A549 (cell line): ENCODE data around the gene CELSR1. TPM values are rescaled to one million over a fixed set of nuclear protein-coding genes. Genes with fewer than 3 reads are reported as not detected.

Experiments used
- ATAC-seq, 2 experiments: fragments of 200-7000 bp in 1 of 2; fragments of >200 bp in 1 of 2; cut with Nextera tagmentation in 1 of 2; cut with Tn5 transposase in 1 of 2; 3 replicates each; pipeline versions ENCODE4 v1.8.0 to v1.9.1; 2018 to 2020; ENCODE audit warnings: mild to moderate bottlenecking in 1 of 2, moderate library complexity in 1 of 2
- CTCF ChIA-PET: fragments of 300-600 bp; sonication (Branson Sonifier 250); formaldehyde crosslinking; extraction: SDS; loops from one replicate; lab custom pipeline; 2021; ENCODE audit warnings: antibody characterized with exemption, inconsistent platforms; lab: Yijun Ruan, JAX
- POLR2A ChIA-PET: fragments of 350-600 bp; formaldehyde crosslinking; extraction: SDS; loops from one replicate; lab custom pipeline; 2021; ENCODE audit warnings: antibody characterized with exemption, inconsistent platforms; lab: Yijun Ruan, JAX
- DNase-seq, 2 experiments: peaks; one replicate each; pipeline versions ENCODE4 v3.0.0 to v3.0.0-alpha.2; 2011 to 2016; ENCODE audit warnings: low read depth in 1 of 2, low spot score in 1 of 2
- FAIRE-seq: peaks from 2 replicates; lab custom pipeline; 2011; peaks lifted over from hg19 to GRCh38; lab: Jason Lieb, UNC
- H3K27ac ChIP-seq, 2 experiments: fragments of >200 bp; sonication (Bioruptor Twin); formaldehyde crosslinking; 3 replicates each; pipeline ENCODE4 v1.5.1; 2016 to 2017
- H3K4me1 ChIP-seq: fragments of >200 bp; sonication (Bioruptor Twin); formaldehyde crosslinking; 3 replicates; pipeline ENCODE4 v1.6.1; 2016
- H3K4me2 ChIP-seq: fragments of >200 bp; sonication (Bioruptor Twin); formaldehyde crosslinking; 3 replicates; pipeline ENCODE4 v1.6.1; 2016
- H3K4me3 ChIP-seq: fragments of >200 bp; sonication (Bioruptor Twin); formaldehyde crosslinking; 3 replicates; pipeline ENCODE4 v1.5.1; 2016
- H3K9me3 ChIP-seq: fragments of >200 bp; sonication (Bioruptor Twin); formaldehyde crosslinking; 3 replicates; pipeline ENCODE4 v1.6.1; 2016
- CEBPB ChIP-seq, 2 experiments: fragments of >200 bp in 1 of 2; sonication (Bioruptor Twin) in 1 of 2; formaldehyde crosslinking in 1 of 2; IDR thresholded peaks; 2 replicates each; pipeline ENCODE4 v1.6.1; 2012 to 2016
- CHD2 ChIP-seq: fragments of 150-350 bp; IDR thresholded peaks from 2 replicates; pipeline ENCODE4 v1.6.1; 2014; ENCODE audit warnings: low read length; ENCODE audit not compliant: partially characterized antibody
- EHF ChIP-seq: fragments of 250-450 bp; sonication (Bioruptor Pico); IDR thresholded peaks from 2 replicates; pipeline ENCODE4 v1.5.0; 2020; ENCODE audit warnings: mild to moderate bottlenecking
- EHMT2 ChIP-seq: fragments of 200-600 bp; sonication (generic); IDR thresholded peaks from 2 replicates; pipeline ENCODE4 v1.6.1; 2016; ENCODE audit warnings: antibody characterized with exemption, low read depth, mild to moderate bottlenecking, moderate library complexity
- ELK1 ChIP-seq: fragments of 150-350 bp; IDR thresholded peaks from 2 replicates; pipeline ENCODE4 v1.6.1; 2014; ENCODE audit warnings: low read depth, mild to moderate bottlenecking, low read length
- ESRRA ChIP-seq: fragments of 150-350 bp; IDR thresholded peaks from 2 replicates; pipeline ENCODE4 v1.6.1; 2014; ENCODE audit warnings: mild to moderate bottlenecking, low read length, borderline replicate concordance
- FOXS1 ChIP-seq: fragments of 250-450 bp; sonication (Bioruptor Pico); IDR thresholded peaks from 2 replicates; pipeline ENCODE4 v1.5.0; 2020; ENCODE audit warnings: mild to moderate bottlenecking, moderate library complexity
- GATA3 ChIP-seq: IDR thresholded peaks from 2 replicates; pipeline ENCODE4 v1.6.1; 2012; ENCODE audit warnings: borderline replicate concordance
- HES2 ChIP-seq: fragments of >200 bp; sonication (Bioruptor Twin); formaldehyde crosslinking; IDR thresholded peaks from 2 replicates; pipeline ENCODE4 v1.6.1; 2016
- HOXB13 ChIP-seq: fragments of 250-450 bp; sonication (Bioruptor Pico); IDR thresholded peaks from 2 replicates; pipeline ENCODE4 v1.5.0; 2020; ENCODE audit warnings: low read depth, mild to moderate bottlenecking, moderate library complexity
- HOXB5 ChIP-seq: fragments of 250-450 bp; sonication (Bioruptor Pico); IDR thresholded peaks from 2 replicates; pipeline ENCODE4 v1.5.0; 2020; ENCODE audit warnings: mild to moderate bottlenecking, moderate library complexity
- JUN ChIP-seq, 2 experiments: fragments of >200 bp; sonication (Bioruptor Twin); formaldehyde crosslinking; IDR thresholded peaks; 2 replicates in 1 of 2; 3 replicates in 1 of 2; pipeline ENCODE4 v1.6.1; 2016 to 2017
- KDM5A ChIP-seq: fragments of 200-600 bp; sonication (generic); IDR thresholded peaks from 2 replicates; pipeline ENCODE4 v1.6.1; 2016; ENCODE audit warnings: antibody characterized with exemption, mild to moderate bottlenecking
- MAFK ChIP-seq: fragments of 450-650 bp; IDR thresholded peaks from 2 replicates; pipeline ENCODE4 v1.6.1; 2014; ENCODE audit not compliant: partially characterized antibody
- MAZ ChIP-seq: fragments of 150-350 bp; IDR thresholded peaks from 2 replicates; pipeline ENCODE4 v1.6.1; 2014; ENCODE audit warnings: antibody characterized with exemption, low read depth, low read length, borderline replicate concordance
- NR3C1 ChIP-seq: fragments of >200 bp; sonication (Bioruptor Twin); formaldehyde crosslinking; IDR thresholded peaks from 3 replicates; pipeline ENCODE4 v1.6.1; 2017
- POLR2A ChIP-seq: IDR thresholded peaks from 2 replicates; pipeline ENCODE4 v1.6.1; 2012; ENCODE audit warnings: mild to moderate bottlenecking, low read length
- RAD21 ChIP-seq, 2 experiments: fragments of >200 bp in 1 of 2; sonication (Bioruptor Twin) in 1 of 2; formaldehyde crosslinking in 1 of 2; IDR thresholded peaks in 1 of 2; conservative IDR thresholded peaks in 1 of 2; 2 replicates in 1 of 2; 3 replicates in 1 of 2; pipeline ENCODE4 v1.6.1; 2012 to 2018; ENCODE audit warnings: inconsistent platforms in 1 of 2
- RARB ChIP-seq: fragments of 250-450 bp; sonication (Bioruptor Pico); IDR thresholded peaks from 2 replicates; pipeline ENCODE4 v1.8.0; 2021; ENCODE audit warnings: mild to moderate bottlenecking, moderate library complexity
- SREBF2 ChIP-seq: fragments of 450-650 bp; IDR thresholded peaks from 2 replicates; pipeline ENCODE4 v1.6.1; 2014; ENCODE audit warnings: mild to moderate bottlenecking, moderate library complexity
- ZSCAN20 ChIP-seq: fragments of 250-450 bp; sonication (Bioruptor Pico); IDR thresholded peaks from 2 replicates; pipeline ENCODE4 v1.8.0; 2022; ENCODE audit warnings: mild to moderate bottlenecking, moderate library complexity
- WGBS: methylation state at CpG from one replicate; pipeline ENCODE4 v1.1.6; 2017; ENCODE audit errors: missing lambda C conversion rate; 5-methylcytosine and 5-hydroxymethylcytosine counted together
- polyA plus RNA-seq, 4 experiments: library from polyadenylated mRNA; depleted of rRNA in 3 of 4; stranded (reverse); fragments of >200 nt; fragmentation: RNase III in 1 of 4; extraction: RNeasy Plus Mini Kit Qiagen cat#74134 plus additional on column Dnase treatment in 1 of 4; gene quantifications; 2 replicates in 3 of 4; 3 replicates in 1 of 4; pipeline ENCODE4 v1.2.3, GENCODE V29; 2011 to 2017
- TF ChIP-seq, protein P1 (sequence below): IDR thresholded peaks from 2 replicates; pipeline ENCODE4 v1.6.1; 2012
- TF ChIP-seq, protein P2 (sequence below): fragments of >200 bp; sonication (Bioruptor Twin); formaldehyde crosslinking; IDR thresholded peaks from 3 replicates; pipeline ENCODE4 v1.5.1; 2016
- TF ChIP-seq, protein P3 (sequence below): IDR thresholded peaks from 2 replicates; pipeline ENCODE4 v1.6.1; 2012; ENCODE audit warnings: low read depth, borderline replicate concordance
- TF ChIP-seq, protein P4 (sequence below): fragments of 250-450 bp; sonication (Bioruptor Pico); IDR thresholded peaks from 2 replicates; pipeline ENCODE4 v1.5.0; 2020; ENCODE audit warnings: low read depth, mild to moderate bottlenecking, moderate library complexity

Gene CELSR1
- polyA plus RNA-seq, 2 of the 4 experiments (the other 2 are of a cell fraction) = 15.3 to 31.8 TPM

DNA sequence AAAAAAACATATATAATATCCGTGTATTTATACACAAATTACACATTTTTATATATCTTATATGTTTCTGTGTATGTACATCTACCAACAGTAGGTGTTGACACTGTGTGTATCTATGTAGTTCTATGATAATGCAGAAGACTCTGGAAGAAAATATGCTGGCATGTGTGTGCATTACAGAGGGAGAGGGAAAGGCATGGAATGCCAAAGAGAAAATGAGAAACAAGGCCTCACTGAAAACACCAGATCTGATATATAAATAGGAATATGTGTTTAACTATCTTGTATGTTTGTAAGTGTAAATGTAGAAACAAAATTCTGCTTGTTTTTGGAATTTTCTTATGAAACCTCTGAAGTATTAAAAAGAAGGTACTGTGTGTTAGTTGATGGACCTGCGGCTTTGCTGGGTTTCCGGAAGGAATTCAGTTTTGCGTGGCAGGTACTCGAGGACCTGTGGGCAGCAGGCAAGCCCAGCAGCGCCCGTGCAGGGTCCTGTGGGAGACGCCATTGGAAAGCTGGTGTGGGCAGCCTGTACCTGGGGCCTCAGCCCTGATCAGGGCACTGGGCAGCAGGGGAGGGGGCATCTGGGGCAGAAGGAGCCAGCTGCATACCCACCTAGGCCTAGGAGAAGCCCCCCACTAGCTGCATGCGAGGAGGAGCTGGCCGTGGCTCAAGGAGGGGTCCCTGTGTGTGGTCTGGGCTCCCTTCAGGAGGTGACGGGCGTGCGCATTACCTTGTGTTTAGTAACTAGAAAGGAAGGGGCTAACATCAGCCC, 209.5 kb downstream of the CELSR1 start (continued):
- TF ChIP-seq ELK1 = no peak

DNA sequence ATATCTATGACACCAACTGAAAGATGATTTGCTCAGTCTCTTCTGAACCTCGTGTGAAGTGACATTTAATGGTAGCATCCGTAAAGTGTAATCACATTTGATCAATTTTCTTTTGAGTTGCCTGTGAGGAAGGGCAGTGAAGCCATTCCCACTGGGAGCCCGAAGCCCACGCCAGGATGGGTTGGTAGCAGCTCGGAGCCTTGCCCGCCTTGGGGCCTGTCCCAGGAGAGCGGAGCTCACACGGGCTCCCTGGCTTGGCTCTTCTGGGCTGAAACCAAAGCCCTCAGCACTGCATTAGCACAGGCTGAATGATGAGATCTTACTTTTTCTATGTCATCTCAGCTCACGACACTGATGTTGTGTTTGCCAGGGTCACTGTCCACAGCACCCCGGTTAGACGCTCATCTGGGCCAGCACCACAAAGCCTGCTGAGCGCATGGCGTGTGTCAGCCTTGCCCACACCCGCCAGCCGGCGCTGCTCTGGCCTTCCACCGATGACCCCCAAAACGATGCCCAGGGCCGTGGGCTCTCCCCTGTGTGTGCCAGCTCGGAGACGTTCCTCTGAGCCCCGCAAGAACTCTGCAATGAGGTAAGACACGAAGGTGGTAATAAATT, 211.2 kb downstream of the CELSR1 start:
- H3K4me2 ChIP-seq = no peak overlapping the region
- TF ChIP-seq HOXB13 (no peak), MAZ (no peak), RARB (CRISPR knock-in tag) (no peak), EHMT2 (no peak), CEBPB (IDR thresholded peaks at IDR 0.05) (no peak), FOXS1 (no peak), ESRRA (no peak), KDM5A (no peak), HOXB5 (CRISPR knock-in tag) (no peak), GATA3 (no peak)
- TF ChIP-seq, protein P1, sequence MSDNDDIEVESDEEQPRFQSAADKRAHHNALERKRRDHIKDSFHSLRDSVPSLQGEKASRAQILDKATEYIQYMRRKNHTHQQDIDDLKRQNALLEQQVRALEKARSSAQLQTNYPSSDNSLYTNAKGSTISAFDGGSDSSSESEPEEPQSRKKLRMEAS = no peak
- TF ChIP-seq, protein P2, sequence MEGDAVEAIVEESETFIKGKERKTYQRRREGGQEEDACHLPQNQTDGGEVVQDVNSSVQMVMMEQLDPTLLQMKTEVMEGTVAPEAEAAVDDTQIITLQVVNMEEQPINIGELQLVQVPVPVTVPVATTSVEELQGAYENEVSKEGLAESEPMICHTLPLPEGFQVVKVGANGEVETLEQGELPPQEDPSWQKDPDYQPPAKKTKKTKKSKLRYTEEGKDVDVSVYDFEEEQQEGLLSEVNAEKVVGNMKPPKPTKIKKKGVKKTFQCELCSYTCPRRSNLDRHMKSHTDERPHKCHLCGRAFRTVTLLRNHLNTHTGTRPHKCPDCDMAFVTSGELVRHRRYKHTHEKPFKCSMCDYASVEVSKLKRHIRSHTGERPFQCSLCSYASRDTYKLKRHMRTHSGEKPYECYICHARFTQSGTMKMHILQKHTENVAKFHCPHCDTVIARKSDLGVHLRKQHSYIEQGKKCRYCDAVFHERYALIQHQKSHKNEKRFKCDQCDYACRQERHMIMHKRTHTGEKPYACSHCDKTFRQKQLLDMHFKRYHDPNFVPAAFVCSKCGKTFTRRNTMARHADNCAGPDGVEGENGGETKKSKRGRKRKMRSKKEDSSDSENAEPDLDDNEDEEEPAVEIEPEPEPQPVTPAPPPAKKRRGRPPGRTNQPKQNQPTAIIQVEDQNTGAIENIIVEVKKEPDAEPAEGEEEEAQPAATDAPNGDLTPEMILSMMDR = no peak
- ATAC-seq = no peak
- CTCF ChIA-PET = interaction anchor here (1.0 kb wide), 1 partner anchor 210 kb away, joined by 3 read pairs; no protein-coding TSS in a partner anchor
- H3K4me3 ChIP-seq = no peak overlapping the region
- H3K27ac ChIP-seq = no peak overlapping the region
- H3K9me3 ChIP-seq = no peaks in the 10 kb centered on the region
- no peak for DNase-seq
- FAIRE-seq = no peak
- 89% methylated on average over 14 of the region's 23 CpGs for WGBS
- no peaks in the 10 kb centered on the region for H3K4me1 ChIP-seq
- POLR2A ChIA-PET = no interaction called here

DNA sequence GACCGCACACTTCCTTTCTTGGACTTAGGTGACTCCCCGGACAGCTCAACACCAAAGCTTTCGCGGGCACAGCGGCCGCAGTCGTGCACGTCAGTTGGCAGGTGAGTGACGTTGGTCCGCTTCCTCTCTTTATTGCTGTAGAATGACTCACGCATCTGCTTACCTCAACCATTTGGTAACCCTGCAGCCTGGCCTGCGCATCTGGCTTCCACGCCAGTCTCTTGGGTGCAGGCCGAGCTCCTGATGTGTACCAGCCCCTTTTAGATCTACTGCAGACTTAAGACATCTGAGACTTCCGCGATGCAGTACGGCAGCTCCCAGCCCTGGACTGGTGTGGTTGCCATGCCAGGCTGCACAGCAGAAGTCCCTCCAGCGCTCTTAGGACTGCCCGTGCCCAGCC, 214.3 kb downstream of the CELSR1 start:
- Histone ChIP-seq H3K27ac (no peak overlapping the region), H3K4me3 (no peak overlapping the region), H3K4me1 (no peaks in the 10 kb centered on the region), H3K9me3 (no peaks in the 10 kb centered on the region), H3K4me2 (no peak overlapping the region)
- FAIRE-seq (no peak), DNase-seq (no peak), ATAC-seq (no peak)
- ChIA-PET CTCF (interaction anchor here (1.1 to 20.1 kb wide), 3 partner anchors 9 to 310 kb away, joined by 3 to 272 read pairs (median 17); no protein-coding TSS in a partner anchor), POLR2A (no interaction called here)
- 93% methylated on average over 18 of the region's 19 CpGs for WGBS
- TF ChIP-seq EHF = no peak
- TF ChIP-seq SREBF2 = no peak
- no peak for TF ChIP-seq CEBPB (IDR thresholded peaks at IDR 0.05)
- TF ChIP-seq, protein P3, sequence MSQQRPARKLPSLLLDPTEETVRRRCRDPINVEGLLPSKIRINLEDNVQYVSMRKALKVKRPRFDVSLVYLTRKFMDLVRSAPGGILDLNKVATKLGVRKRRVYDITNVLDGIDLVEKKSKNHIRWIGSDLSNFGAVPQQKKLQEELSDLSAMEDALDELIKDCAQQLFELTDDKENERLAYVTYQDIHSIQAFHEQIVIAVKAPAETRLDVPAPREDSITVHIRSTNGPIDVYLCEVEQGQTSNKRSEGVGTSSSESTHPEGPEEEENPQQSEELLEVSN = no peak
- TF ChIP-seq CHD2 = no peak
- TF ChIP-seq JUN (IDR thresholded peaks at IDR 0.05) = no peak
- TF ChIP-seq, protein P2 = no peak
- TF ChIP-seq RARB (CRISPR knock-in tag) = no peak
- TF ChIP-seq, protein P4, sequence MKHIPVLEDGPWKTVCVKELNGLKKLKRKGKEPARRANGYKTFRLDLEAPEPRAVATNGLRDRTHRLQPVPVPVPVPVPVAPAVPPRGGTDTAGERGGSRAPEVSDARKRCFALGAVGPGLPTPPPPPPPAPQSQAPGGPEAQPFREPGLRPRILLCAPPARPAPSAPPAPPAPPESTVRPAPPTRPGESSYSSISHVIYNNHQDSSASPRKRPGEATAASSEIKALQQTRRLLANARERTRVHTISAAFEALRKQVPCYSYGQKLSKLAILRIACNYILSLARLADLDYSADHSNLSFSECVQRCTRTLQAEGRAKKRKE = no peak
- TF ChIP-seq ZSCAN20 = no peak
- no peak for TF ChIP-seq POLR2A
- no peak for TF ChIP-seq NR3C1
- no peak for TF ChIP-seq HES2
- TF ChIP-seq MAFK = no peak
- TF ChIP-seq ELK1 = no peak
- TF ChIP-seq HOXB13 = no peak
- TF ChIP-seq, protein P1 = no peak
- TF ChIP-seq RAD21 (conservative IDR thresholded peaks at IDR 0.05 in 1 of 2, IDR thresholded peaks at IDR 0.05 in 1 of 2) = no peak
